Activated CD4-positive, CD25-positive, alpha-beta regulatory T cell treated with anti-CD3 and anti-CD28 coated beads, Interleukin-2, amount 50 U/mL, for 72 hours (primary cell): ENCODE results near the gene CEP85L.
A peak's percentile ranks its signal among the peaks of the same experiment; 100 is the strongest.

ENCODE experiments used
- DNase-seq: peaks from one replicate; pipeline ENCODE4 v3.0.0; 2021

The CEP85L gene

DNA sequence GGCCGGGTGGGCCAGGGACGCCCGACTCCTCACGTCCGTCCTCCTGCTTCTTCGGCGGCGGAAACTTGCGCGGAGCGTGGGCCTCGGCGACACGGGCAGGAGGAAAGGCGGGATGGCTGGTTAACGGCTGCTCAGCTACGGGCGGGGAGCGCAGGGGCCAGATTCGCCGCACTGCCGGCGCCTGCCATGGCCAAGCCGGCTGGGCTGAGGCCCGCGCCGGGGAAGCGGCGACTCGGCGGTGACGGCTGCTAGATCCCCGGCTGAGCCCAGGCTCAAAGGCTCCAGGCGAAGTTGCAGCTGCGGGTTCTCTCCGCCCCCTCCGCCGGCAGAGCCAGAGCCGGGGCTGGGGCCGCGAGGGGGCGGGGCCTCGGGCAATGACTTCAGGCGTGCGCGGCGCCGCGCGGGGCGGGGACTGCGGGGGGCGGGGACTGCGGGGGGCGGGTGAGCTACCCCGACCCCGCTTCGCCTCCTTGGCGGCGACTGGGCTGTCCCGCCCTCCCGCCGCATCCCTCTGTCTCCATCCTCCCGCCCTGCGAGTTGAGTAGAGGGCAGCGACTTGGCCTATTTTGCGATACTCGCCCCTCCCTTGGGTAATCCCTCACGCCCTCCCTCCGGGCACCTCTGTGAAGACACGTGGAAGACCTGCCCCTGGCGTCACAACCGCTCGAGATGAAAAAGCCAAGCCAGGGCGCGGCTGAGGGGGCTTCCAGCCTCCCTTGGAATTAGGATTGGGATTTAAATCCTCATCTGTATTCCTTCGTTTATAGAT is at the start of gene CEP85L:
TSS of gene CEP85L (minus strand) at position 310 of the 769 bp plus-strand sequence. CDS start 322 bp downstream, outside the sequence.
- DNase-seq = peak; percentile 87

GRCh38 chr6:118700531-118700930 is 49.1 kb upstream of the CEP85L start:
- DNase-seq = no peak

- DNase-seq = no peak
Observed at GRCh38 chr6:118697554-118697953, 46.2 kb upstream of the CEP85L start.

GRCh38 chr6:118696271-118696670 is 44.9 kb upstream of the CEP85L start:
- DNase-seq = no peak

- DNase-seq = no peak
Observed at GRCh38 chr6:118693562-118693961, 42.2 kb upstream of the CEP85L start.

- DNase-seq = no peak
Observed at GRCh38 chr6:118685823-118686449, 34.5 kb upstream of the CEP85L start.

DNA sequence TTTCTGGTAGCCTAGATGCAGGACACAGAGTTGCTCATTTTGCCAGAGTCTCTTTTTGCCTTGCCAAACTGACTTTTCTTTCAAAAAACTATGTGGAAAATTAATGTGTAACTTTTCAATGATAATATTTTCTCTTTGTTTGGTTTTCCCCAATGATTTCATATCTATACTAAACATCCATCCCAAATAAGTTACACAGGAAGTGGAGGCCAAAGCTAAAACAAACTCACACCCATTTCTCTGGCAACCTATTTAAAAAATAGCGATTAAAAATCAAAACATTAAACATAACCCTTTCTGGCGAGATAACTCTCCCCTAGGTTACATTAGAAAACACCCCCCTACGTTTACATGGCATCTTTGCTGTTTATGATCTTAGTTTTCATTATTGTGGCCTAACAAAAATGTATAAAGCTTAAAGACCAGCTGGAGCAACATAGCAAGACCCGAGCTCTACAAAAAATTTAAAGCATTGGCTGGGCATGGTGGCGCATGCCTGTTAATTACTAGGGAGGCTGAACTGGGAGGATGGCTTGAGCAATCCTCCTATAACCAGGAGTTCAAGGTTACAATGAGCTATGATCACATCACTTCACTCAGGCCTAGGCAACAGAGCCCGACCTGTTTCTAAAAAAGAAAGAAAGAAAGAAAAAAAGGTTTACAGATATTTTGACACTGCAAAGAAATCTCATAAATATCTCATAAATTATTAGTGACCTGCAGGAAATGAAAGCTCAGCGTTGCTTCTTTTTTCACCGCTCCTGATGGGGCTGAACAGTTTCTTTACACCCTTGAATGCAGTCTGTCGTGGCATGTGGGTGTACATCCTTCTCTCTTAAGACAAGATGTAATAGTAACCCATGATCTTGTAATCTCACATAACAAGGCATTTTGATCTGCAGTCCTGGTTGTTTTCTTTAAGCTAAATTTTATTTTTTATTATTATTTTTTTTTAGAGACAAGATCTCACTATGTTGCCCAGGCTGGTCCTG is 32.8 kb upstream of the CEP85L start:
- DNase-seq = no peak

DNA sequence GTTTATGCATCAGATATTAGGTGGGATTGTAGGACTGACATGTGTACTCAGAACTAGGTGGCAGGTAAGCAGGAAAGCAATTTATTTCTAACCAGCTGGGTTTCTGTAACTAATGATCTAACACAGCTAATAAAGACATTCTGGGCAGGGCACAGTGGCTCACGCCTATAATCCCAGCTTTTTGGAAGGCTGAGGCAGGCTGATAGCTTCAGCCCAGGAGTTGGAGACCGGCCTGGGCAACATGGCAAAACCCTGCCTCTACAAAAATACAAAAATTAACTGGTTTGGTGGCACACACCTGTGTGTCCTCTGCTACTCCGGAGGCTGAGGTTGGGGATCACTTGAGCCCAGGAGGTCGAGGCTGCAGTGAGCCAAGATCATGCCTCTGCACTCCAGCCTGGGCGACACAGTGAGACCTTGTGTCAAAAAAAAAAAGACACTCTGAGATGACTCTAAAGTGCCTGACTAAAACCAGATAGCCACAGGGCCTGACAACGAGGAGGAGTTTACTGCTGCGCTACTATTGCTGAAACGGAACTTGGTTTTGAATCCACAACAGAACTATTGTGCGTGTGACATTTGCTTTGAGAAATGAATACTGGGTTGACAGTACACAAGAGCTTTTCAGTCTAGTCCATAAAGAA is 29.2 kb upstream of the CEP85L start:
- DNase-seq = no peak

- DNase-seq = no peak
Observed at GRCh38 chr6:118679327-118679901, 28.0 kb upstream of the CEP85L start.

GRCh38 chr6:118678866-118679265 is 27.5 kb upstream of the CEP85L start:
- DNase-seq = no peak

GRCh38 chr6:118677193-118677592 is 25.8 kb upstream of the CEP85L start:
- no peak for DNase-seq

GRCh38 chr6:118675225-118675624 is 23.8 kb upstream of the CEP85L start:
- DNase-seq = no peak

DNA sequence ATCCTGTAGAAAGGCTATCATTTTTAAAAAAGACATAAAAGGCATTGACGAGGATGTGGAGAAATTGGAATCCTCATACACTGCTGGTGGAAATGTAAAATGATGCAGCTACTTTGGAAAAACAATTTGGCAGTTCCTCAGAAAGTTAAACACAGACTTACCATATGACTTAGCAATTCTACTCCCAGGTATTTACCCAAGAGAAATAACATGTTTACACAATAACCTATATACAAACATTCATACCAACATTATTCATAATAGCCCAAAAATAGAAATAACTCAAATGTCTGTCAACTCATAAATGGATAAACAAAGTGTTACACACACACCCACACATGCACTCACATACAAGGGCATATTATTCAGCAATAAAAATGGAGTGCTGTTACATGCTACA is 23.4 kb upstream of the CEP85L start:
- DNase-seq = no peak

DNA sequence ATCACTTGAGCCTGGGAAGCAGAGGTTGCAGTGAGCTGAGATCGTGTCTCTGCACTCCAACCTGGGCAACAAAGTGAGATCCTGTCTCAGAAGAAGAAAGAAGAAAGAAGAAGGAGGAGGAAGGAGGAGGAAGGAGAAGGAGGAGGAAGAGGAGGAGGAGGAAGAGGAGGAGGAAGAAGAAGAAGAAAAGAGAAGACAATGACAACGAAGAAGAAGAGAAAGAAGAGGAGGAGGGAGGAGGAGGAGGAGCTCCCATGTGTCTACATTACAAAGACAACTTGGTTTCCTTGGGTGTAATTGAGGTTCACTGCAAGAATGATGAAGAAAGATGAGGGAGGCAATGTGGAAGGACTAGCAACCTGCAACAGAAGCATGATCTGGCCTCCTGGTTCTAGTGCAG is 21.3 kb upstream of the CEP85L start:
- no peak for DNase-seq

- DNase-seq = no peak
Observed at GRCh38 chr6:118669561-118669960, 18.2 kb upstream of the CEP85L start.

DNA sequence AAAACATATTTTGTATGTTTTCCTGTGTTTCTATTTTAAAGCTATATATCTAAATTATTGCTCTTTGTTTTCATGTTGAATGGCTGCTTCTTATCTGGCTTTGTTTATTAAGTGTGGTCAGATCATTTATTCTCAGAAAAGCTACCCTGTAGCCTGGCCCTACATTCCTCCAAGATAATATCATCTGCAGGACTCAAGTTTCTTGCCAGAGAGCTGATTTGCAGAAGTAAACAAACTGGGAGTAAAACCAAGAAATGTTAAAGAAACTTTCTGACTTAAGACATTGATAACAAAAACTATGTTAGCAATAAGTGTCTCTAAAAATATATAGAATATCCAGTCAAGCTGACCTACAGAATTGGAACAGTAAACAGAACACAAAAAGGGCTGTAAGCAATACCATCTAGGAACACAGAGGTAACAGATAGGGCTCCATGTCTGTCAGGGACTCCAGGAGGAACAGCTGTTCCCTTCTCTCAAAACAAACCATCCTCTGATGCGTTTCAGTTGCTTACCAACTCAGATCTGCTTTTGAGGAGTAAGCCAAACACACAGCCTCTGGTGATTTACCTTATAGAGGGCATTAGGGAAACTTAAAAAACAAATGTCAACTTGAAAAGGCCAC is 17.5 kb upstream of the CEP85L start:
- no peak for DNase-seq

GRCh38 chr6:118667988-118668387 is 16.6 kb upstream of the CEP85L start:
- no peak for DNase-seq

DNA sequence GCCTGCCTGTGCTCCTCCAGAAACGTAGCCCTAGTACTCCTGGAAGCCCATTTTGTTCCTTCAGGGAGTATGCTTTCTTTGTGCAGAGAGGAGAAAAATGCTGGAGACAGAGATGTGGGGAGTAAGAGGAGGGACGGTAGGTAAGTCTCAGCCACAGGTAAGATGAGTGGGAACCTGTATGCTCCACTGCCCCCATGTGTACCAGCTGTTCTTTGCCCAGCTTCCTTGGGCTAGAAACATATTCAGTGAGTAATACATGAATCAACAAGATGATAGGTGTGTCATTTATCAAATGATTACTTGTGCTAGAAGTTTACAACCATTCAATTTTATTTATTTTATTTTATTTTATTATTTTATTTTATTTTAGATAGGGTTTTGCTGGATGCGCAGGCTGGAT is 13.6 kb upstream of the CEP85L start:
- no peak for DNase-seq

GRCh38 chr6:118663993-118664985 is 12.9 kb upstream of the CEP85L start:
- DNase-seq = no peak

DNA sequence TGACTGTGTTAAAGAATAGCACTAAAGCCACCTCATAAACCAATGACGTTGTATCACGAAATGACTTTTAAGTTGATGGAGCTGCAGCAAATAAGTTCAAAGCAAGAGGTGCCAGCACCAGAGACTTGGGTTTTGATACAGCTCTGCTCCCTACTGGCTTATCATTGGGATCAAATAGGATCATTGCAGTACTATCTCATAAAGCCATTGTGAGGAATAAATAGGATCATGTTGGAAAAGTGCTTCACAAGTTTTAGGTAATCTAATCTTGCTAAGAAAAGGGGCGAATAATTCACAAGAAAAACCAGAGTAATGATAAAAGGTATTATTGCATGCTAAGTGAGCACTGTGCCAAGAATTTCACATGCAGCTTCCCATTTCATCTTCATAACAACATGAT is 10.4 kb upstream of the CEP85L start:
- DNase-seq = no peak

- DNase-seq = no peak
Observed at GRCh38 chr6:118660218-118660569, 8.8 kb upstream of the CEP85L start.
